Measurements from ENCODE around the gene AHDC1.

AHDC1 gene

DNA sequence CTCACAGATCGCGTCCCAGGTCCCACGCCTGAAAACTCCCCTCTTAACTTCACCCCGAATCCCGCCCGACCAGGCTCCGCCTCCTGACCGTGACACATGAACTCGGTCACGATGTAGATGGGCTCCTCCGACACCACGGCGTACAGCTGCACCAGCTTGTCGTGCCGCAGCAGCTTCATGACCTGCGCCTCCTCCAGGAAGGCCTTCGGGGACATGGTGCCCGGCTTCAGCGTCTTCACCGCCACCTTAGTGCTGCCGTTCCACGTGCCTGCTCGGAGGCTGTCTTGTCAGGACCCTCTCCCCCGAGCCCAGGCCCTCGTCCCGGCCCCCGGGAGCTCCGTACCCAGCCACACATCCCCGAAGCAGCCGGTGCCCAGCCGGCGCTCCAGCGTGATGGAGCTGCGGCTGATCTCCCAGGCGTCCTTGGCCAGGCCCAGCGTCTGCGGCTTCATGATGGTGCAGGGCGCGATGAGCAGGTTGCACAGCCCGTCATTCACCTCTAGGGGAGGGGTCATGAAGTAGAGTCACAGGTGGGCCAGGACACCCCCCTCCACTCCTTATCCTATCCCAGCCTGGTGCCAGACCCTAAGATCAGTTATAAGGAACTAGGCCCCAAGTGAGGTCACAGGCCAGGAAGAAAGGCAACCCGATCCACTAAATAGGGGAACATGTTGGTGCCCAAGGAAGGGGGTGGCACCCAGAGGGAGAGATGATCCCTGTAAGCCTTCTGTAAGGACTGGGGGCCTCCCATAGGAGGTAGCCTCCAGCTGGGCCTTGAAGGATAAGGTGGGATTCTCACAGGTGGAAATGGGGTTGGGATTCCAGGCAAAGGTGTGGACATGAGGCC lies 11.6 kb upstream of the AHDC1 start:
- ChIA-PET POLR2A (no interaction called here), CTCF (interaction anchor here (0.9 to 22.9 kb wide), 8 partner anchors 8 to 315 kb away, joined by 3 to 687 read pairs (median 6); partner anchors contain the start of genes AHDC1 and IFI6)
- DNase-seq (ENCODE audit: low read depth, low spot score): no peak
- H3K4me3 ChIP-seq (ENCODE audit: low read depth, low read length): no peak overlapping the region
- TF ChIP-seq, protein P1, sequence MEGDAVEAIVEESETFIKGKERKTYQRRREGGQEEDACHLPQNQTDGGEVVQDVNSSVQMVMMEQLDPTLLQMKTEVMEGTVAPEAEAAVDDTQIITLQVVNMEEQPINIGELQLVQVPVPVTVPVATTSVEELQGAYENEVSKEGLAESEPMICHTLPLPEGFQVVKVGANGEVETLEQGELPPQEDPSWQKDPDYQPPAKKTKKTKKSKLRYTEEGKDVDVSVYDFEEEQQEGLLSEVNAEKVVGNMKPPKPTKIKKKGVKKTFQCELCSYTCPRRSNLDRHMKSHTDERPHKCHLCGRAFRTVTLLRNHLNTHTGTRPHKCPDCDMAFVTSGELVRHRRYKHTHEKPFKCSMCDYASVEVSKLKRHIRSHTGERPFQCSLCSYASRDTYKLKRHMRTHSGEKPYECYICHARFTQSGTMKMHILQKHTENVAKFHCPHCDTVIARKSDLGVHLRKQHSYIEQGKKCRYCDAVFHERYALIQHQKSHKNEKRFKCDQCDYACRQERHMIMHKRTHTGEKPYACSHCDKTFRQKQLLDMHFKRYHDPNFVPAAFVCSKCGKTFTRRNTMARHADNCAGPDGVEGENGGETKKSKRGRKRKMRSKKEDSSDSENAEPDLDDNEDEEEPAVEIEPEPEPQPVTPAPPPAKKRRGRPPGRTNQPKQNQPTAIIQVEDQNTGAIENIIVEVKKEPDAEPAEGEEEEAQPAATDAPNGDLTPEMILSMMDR (IDR thresholded peaks at IDR 0.05; ENCODE audit: insufficient read depth, low read length, missing control alignments): no peak

DNA sequence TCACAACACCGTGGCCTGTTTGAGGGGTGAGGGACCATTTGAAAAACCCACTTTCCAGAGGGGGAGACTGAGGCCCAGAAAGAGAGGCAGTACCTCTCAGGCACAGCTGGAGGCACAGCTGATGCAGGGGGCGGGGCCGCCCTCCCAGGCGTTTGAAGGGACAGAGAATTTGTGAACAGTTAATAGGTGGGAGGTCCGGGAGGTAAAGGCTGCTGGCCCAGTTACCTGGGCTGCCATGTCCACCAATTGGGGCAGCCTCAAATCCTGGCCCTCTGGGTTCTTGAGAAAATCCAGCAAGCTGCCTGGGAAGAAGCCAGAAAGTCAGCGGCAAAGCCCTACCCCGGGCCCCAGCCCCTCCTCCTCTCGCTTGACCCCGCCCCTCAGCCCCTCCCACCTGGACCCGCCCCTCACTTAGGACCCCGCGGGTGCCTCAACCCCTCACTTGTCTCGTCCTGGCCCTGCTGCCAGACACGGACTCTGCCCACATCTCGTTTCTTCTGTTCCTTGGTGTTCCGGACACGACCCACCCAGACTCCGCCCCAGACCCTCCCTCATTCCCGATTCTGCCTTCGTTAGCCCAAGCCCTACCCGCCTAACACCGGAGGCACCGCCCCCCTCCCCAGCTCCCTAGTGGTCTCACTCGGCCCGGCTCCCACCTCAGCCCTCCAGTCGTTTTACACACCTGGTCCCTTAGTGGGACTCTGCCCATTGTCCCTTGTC lies 10.8 kb upstream of the AHDC1 start:
- DNase-seq (ENCODE audit: low read depth, low spot score): no peak
- CTCF ChIA-PET: interaction anchor here (0.9 to 22.9 kb wide), 7 partner anchors 8 to 221 kb away, joined by 3 to 687 read pairs (median 6); partner anchors contain the start of genes AHDC1 and IFI6
- POLR2A ChIA-PET: no interaction called here
- no peak overlapping the region for H3K4me3 ChIP-seq (ENCODE audit: low read depth, low read length)
- TF ChIP-seq, protein P1 (IDR thresholded peaks at IDR 0.05; ENCODE audit: insufficient read depth, low read length, missing control alignments): no peak

DNA sequence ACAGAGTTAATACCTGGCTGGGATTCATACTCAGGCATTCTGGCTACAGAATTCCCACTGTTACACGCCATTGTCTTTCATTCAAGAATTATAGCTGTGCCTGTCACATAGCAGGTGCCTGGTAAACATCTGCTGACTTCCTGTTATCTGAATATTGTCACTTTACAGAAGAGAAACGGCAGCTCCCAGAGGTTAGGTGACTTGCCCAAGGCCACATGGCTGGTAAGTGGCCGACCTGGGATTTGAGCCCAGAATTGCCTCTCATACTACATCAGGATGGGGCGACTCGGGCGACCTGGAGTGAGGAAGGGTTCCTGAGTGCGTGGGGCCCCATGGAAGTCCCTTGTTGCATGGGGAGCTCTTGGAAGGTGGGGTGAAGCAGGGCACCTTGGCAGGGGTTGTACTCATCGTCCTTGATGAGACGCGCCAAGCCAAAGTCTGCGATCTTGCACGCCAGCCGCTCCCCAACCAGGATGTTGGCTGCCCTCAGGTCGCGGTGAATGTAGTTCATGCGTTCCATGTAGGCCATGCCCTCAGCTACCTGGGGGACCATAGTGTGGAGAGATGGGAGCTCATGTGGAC lies 10.2 kb upstream of the AHDC1 start:
- CTCF ChIA-PET: interaction anchor here (0.6 to 22.9 kb wide), 6 partner anchors 7 to 248 kb away, joined by 3 to 687 read pairs (median 5); partner anchors contain the start of genes AHDC1, IFI6 and MAP3K6

DNA sequence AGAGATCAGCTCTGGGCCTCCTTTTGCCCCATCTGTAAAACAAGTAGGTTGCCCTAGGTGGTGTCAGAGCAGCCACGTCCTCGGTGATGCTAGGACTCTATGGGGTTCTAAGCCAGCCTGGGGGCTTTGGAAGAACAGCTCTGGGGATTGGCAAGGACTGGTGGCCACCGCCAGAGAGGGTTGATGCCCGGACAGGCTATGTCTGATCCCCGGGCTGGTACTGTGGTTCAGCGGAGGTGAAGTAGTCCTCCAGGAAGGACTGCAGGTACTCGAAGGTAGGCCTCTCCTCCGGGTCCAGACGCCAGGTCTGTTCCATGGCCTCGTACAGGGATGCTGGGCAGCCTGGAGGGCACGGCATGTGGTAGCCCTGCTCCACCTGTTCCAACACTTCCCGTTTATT lies 8.8 kb upstream of the AHDC1 start:
- POLR2A ChIA-PET: no interaction called here
- CTCF ChIA-PET: interaction anchor here (1.2 to 22.9 kb wide), 5 partner anchors 54 to 315 kb away, joined by 4 to 687 read pairs (median 246); partner anchors contain the start of gene IFI6
- TF ChIP-seq, protein P1 (IDR thresholded peaks at IDR 0.05; ENCODE audit: insufficient read depth, low read length, missing control alignments): no peak
- DNase-seq (ENCODE audit: low read depth, low spot score): no peak
- H3K4me3 ChIP-seq (ENCODE audit: low read depth, low read length): no peak overlapping the region

More for the DNA sequence above, 10.2 kb upstream of the AHDC1 start:
- TF ChIP-seq, protein P1 (IDR thresholded peaks at IDR 0.05; ENCODE audit: insufficient read depth, low read length, missing control alignments): no peak
- DNase-seq (ENCODE audit: low read depth, low spot score): no peak
- H3K4me3 ChIP-seq (ENCODE audit: low read depth, low read length): no peak overlapping the region
- POLR2A ChIA-PET: no interaction called here

DNA sequence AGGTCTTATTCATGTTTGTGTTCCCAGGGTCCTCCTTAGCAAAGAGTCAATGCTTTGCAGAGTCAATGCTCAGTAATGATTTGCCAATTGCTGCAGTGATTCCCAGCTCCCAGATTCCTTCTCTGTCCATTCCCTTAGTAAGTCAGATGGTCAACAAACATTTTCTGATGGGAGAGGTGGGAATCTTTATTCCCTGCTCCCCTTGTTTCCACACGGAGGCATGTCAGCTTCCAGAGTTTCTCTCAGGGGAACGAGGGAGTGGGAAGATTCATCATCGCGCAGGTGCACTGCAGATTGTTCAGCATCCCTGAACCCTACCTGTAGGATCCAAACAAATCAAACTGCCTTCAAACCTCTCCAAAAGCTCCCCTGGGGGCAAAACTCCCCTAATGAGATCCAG lies 7.5 kb upstream of the AHDC1 start:
- DNase-seq (ENCODE audit: low read depth, low spot score): no peak
- TF ChIP-seq, protein P1 (IDR thresholded peaks at IDR 0.05; ENCODE audit: insufficient read depth, low read length, missing control alignments): no peak
- ChIA-PET POLR2A (no interaction called here), CTCF (interaction anchor here (0.7 to 22.9 kb wide), 9 partner anchors 9 to 313 kb away, joined by 3 to 687 read pairs (median 8); partner anchors contain the start of gene IFI6)
- H3K4me3 ChIP-seq (ENCODE audit: low read depth, low read length): no peak overlapping the region
